GM12801 (cell line): ENCODE results near the gene ZMIZ1.

Experiments used
- TF ChIP-seq, protein P1 (sequence below): IDR thresholded peaks from one replicate; pipeline ENCODE4 v1.5.1; 2011; ENCODE audit warnings: control low read depth; ENCODE audit not compliant: insufficient read length; ENCODE audit errors: extremely low read depth

The ZMIZ1 gene

DNA sequence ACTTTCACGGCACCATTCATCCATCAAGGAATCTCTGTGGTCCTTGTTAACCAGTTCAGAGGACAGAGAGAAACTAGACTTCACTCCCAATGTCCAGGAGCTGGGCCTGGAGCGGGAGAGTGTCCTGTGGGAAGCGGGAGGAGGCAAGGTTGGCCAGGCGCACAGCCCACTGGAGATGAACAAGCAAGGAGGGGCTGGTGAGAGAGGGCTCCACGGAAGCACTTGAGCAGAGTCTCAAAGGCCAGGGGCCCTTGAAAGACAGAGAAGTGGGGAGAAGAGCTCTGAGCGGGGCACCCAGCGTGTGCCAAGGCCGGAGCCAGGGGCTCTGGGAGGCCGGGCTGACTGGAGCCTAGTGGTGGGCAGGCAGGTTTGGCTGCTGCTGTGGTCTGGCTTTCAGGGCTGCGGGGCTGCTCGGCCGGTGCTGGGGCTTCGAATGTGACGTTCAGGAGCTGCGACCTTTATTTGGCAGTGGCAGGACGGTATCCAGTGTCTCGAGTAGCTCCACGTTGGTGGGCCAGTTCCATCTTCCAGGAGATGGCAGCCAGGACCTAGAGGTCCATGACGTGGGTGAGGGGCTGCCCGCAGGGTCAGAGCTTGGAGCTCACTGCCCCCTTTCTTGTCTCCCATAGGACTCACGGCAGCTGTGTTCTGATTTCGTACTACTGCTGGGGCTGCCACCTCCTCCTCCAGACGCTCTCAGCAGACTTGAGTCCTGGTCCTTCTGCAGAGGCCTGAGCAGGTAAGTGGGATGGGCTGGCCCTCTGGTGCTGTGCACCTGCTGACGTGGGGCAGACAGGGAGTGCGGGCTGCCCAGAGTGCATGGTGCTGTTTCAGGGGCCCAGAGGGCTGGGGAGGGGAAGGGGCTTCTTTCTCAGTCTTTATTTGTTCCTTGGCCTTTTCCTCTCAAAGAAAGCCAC lies 49.8 kb downstream of the ZMIZ1 start:
- TF ChIP-seq, protein P1, sequence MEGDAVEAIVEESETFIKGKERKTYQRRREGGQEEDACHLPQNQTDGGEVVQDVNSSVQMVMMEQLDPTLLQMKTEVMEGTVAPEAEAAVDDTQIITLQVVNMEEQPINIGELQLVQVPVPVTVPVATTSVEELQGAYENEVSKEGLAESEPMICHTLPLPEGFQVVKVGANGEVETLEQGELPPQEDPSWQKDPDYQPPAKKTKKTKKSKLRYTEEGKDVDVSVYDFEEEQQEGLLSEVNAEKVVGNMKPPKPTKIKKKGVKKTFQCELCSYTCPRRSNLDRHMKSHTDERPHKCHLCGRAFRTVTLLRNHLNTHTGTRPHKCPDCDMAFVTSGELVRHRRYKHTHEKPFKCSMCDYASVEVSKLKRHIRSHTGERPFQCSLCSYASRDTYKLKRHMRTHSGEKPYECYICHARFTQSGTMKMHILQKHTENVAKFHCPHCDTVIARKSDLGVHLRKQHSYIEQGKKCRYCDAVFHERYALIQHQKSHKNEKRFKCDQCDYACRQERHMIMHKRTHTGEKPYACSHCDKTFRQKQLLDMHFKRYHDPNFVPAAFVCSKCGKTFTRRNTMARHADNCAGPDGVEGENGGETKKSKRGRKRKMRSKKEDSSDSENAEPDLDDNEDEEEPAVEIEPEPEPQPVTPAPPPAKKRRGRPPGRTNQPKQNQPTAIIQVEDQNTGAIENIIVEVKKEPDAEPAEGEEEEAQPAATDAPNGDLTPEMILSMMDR = no peak

DNA sequence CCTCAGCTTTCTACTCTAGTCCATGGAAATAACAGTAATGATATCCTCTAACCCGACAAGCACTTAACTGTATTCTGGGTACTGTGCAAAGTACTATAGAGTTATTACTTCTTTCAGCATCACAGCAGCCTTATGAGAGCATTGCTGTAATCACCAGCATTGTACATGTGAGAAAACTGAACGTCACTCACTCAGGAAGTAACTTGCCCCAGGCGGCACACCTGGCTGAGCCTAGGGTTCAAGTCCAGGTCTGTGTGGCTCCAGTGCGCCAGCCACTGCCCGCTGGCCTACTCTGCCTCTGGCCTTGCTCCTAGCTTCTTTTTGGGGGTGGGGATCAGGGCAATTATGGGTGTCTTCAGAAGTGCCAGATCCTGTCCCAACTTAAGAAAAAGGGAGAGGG lies 50.5 kb downstream of the ZMIZ1 start:
- TF ChIP-seq, protein P1 = no peak

DNA sequence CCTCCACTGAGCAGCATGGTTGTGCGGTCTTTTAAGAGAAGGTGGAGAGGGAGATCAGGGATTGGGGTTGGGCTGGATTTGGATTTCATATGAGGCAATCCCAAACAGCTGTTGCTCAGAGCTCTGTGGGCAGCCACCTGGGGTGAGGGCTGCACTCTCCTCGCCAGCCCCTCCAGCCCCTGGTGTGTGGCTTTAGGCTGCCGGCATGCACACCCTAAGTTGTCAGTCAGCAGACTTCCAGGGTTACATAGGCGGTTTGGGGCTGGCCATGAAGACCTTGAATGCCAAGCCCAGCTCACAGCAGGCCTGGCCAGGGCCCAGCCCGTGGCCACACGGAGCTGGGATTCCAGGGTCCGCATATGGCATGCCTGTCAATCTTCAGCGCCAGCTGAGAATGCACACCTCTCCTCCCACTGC lies 54.8 kb downstream of the ZMIZ1 start:
- TF ChIP-seq, protein P1 = no peak

DNA sequence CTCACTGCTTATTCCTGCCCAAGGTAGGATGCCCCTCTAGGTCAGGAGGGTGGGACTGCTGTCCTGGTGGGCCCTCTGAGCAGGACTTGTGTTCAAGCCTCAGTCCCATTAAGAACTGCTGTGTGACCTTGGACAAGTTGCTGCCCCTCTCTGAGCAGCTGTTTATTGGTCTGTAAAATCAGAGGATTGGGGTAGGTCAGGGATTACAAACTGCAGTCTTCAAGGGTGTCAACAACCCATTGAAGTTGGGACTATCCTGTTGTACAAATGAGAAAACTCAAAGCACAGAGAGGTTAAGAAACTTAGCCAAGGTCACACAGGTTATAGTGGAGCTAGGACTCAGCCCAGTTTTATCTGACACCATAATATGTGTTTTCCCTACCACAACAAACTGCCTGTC lies 55.3 kb downstream of the ZMIZ1 start:
- TF ChIP-seq, protein P1 = no peak

DNA sequence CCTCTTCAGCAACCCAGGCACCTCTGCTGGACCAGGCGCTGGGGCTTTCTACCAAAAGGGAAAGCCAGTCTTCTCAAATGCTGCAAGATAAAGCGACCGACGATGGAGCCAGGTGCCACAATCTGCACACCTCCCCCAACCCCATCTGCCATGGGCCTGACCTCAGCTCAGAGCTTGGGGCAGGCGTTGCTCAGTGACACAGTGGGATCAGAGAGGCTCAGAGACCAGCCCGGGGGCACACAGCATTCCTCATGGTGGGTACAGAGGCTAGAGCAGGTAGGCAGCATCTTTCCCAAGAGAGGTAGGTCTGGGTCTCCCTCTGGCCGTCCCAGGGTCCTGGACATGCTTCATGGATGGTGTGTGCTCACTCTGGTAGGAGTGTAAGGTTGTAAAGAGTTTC lies 56.3 kb downstream of the ZMIZ1 start:
- TF ChIP-seq, protein P1 = no peak

DNA sequence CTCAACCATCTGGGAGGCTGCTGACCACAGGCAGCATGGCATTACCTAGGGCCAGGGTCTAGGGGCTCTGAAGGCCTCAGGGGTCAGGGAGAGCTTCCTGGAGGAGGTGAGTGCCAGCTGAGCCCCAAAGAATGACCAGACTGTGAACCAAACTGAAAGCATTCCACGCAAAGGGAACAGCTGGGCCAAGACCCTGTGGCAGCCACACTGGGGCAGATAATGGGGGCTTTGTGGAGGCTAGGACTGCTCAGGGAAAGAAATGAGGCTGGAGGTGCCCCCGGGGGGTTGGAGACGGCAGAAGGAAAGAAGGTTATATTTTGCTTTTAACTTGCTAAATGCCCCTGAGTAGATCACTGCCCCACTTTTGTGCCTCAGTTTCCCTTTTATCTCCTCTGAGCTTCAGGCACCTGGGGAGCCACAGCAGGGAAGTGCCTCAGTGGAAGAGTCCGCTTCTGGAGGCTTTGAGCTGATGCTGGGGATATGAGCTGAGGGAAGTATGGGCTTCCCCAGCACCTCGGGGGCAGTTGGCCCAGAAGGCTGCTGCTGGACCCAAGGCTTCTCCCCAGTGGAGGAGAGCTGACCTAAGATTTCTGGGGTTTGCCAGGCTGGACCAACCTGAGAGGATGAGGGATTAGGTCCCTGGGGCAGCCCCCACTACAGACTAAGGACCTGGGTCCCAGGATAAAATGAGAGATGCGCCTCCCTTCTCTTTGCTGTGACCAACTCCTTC lies 57.8 kb downstream of the ZMIZ1 start:
- TF ChIP-seq, protein P1 = no peak

DNA sequence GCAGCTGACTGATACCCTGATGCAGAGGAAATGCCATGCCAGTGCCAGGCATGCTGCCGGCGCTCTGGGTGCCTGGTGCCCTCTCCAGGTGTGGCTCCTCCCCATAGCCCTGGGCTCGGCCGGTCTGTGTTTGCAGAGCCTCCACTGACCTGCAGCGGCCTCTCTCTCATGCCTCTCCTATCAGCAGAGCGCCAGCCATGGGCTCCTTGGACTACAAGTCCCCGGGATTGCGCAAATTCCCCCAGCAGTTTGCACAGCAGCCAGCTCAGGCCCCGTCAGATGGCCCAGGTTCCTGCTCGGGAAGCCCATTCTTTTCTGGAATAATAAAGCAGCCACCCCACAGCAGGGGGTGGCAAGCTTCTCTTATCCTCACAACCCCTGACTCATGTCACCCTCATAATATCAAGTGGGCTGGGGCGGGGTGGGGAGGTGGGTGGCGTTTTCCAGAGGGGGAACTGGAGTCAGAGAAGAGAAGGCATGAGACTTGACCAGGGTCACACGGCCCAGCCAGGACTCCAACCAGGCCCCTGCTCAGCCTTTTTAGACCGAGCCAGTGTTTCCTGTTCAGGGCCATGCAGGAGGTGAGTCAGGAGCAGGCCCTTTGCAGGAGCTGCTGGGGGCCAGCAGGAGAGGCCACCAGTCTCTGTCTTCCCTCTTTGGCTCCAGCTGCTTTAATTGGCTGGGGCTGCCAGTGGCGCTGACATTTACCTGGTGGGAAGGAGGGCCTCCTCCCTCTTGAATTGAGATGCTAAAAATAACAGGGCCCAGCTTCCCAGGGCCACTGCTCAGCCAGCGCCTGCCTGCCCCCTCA lies 58.6 kb downstream of the ZMIZ1 start:
- TF ChIP-seq, protein P1 = no peak
